Measurements from ENCODE around the gene CYP2W1. TPM values are rescaled to one million over a fixed set of nuclear protein-coding genes. Genes with fewer than 3 reads are reported as not detected.
"Not testable (repeated sequence)": the region's sequence is repeated elsewhere in the genome, so short reads cannot be mapped to it uniquely, and the experiment has no call there.

The CYP2W1 gene
- polyA plus RNA-seq, 1 donor, result 2.1 TPM

DNA sequence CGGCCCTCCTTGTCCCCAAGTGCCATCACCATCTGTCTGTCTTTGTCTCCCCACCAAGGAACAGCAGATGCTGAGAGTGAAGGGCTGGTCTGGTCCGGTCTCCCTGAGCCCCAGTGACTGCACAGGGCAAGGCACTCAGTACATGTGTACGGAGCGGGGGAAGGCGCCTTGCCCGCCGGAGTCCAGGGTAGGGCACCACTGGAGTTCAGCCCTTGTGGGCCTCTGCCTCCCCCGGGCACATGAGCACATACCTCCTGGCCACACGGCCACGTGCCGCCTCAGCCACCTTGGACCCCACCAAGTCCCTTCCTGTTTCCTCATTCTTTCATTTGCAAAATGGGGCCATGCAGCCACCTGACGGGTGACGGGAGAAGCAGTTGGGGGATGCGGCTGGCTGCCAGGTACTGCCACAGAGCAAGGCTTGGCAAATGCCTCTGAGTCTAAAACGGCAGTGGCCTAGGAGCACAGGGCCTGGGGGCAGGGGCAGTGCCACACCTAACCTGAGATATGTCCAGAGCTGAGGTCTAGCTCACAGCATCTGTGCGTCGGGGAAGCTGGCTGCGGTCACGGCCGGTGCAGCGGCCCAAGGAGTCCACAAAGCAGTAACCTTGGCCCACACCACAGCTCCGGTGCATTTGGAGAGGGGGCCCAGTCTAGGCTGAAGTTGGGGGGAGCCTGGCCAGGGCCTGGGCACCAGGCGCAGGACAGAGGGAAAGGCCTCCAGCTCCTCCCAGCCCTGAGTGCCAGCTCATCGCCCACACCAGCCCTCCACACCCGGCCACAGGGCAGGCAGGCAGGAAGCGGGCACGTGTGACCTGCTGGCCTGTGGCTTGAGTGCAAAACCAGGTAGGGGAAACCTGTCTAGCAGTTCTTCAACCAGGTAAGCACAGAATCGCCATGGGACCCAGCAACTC is 33.7 kb upstream of the CYP2W1 start:
- no peak for DNase-seq

DNA sequence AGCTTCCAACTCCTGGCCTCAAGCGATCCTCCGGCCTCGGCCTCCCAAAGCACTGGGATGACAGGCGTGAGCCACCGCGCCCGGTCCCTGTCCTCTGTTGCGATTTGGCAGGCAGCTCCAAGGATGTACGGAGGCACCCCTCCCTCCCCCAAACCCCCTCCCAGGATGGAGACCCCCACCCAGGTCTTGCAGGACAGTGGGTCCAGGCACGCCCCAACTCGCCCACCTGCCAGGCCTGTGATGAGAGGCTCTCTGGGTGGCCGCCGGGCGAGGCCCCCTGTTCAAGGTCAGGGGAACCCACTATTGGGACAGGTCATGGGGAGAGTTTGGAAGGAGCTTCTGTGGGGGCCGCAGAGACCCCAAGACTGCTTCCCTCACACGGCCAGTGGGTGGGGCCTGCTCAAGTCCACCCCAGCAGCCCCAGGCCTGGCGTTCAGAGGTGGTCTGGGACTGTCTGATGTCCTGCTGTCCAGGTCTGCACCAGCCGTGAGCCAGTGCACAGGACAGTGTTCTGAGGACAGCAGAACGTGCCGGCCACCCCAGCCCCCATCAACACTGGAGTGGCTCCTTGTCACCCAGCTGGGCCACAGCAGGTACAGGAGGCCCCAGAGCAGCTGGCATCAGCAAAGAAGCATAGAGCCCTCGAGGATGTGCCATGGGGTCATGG is 31.0 kb upstream of the CYP2W1 start:
- no peak for DNase-seq

GRCh38 chr7:952548-953441 is 30.2 kb upstream of the CYP2W1 start:
- no peak for DNase-seq

DNA sequence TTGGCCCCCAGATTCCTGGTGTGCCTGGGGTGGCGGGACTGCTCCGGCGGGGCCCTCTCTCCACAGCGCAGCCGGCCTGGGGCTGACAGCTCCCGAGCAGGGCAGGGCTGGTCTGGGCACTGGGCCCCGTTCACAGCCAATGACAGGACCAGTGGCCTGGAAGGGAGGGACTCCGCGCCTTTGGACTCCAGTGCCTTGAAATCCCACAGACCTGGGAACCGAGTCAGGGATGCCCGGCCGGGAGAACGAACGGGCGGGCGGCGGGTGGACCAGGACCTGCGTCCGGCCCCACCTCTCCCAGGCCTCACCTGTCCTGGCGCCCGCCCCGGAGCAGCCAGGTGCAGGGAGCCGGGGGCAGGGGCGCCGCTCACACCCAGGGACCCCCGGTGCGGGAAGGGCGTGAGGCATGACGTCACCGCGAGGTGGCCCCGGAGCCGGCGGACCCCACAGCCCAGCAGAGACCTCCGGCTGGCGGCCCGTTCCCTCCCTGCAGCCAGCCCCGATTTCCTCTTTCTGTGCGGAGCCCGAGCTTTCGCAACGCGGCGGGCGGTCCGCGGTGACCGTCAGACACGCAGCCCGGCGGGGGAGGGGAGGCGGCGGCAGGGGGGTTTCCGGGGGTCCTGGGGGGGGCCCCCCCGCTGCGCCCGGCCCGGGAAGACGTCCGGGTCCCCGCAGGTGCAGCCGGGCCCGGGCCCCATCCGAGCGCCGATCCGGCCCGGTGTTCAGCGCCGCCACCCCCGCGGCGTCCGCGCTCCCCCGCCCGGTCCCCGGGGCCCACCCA is 29.2 kb upstream of the CYP2W1 start:
- DNase-seq, result no peak

DNA sequence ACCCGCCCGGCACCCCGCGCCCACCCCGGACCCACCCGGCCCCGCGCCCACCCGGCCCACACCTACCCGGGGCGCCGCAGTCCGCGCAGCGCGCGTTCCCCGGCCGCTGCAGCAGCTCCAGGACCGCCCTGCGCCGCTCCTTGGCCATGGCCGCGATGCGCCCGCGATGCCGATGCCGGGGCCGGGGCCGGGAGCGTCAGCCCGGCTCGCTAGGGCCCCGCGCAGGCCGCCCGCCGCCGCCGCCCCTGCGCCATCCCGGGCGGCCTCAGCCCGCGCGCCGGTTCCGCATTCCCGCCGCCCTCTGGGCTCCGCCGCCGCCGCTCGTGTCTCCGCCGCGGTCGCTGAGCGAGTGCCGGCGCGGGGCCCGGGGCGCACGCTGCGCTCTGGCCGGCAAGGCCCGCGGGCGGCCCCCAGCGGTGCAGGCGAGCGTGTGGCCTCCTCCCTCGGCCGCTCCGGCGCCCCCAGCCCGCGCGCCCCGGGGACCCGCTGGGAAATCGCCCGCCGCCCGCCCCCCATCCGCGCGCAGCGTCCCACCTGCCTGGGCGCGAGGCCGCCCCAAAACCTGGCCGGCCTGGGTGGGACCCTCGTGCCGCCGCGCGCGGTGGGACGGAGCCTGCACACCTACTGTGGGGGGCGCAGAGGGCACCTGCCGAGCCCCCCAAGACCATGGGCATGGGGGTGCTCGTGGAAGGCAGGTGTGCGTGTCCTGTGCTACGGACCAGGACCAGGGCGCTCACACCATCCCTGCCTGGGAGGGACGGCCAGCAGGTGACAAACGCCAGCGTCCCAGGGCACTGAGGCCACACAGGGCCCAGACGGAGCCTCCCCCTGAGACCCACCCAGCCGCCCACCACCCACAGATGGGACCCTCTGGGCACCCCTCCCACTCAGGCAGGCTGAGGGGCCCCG is 28.4 kb upstream of the CYP2W1 start, which contains the start of gene ADAP1:
Gene ADAP1 (minus strand): TSS at position 351 of the 909 bp plus-strand sequence. CDS start 203 bp downstream, at position 148.
- no peak for DNase-seq

GRCh38 chr7:956031-956430 is 26.9 kb upstream of the CYP2W1 start:
- no peak for DNase-seq

DNA sequence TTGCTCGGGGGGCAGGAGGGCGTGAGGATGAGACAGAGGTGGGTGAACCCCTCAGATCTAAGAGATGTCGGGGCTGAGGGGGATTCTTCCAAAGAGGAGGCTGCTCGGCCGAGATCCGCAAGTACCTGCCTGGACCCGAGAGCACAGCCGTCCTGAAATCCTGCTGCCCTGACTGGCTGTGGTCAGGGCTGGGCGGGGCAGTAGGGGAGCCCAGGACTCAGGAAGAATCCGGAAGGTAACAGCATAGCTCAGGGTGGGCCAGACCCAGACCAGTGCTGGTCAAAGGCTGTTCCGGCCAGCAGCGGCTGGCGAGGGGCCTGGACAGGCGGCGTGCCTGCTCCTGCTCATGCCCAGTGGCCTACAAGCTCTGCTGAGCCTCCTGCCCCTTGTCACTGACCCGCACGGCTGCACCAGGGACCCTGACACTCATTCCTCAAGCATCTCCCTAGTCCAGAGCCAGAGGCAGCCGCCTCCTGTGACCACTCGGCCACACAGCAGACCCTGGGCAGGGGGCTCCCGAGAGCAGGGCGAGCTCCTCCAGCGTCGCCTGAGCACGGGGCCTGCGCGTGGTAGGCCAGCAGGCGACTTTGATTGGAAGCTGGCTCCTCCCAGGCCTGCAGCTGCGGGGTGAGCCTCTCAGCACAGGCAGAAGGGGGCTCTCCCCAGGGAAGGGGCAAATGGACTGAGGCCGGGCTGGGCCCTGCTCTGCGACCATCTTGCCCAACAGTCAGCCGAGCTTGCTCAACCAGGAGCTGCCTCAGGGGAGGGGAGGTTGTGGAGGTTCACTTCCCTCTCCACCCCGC is 25.4 kb upstream of the CYP2W1 start:
- DNase-seq, result no peak

- DNase-seq, result no peak
Observed at GRCh38 chr7:958221-959200, 24.5 kb upstream of the CYP2W1 start.

DNA sequence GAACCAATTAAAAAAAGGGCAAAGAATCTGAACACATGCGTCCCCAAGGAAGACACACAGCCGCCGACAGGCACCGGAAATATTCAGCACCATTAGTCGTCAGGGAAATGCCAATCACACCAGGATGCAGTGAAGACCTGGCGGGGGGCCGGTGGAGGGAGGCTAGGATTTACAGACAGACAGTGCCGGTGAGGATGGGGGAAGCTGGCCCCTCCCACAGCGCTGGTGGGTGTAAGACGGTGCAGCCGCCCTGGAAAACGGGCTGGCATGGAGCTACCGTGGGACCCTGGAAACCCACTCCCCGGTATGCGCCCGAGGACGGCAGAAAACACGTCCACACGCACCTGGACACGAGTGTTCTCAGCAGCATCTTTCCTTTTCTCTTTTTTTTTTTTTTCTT is 23.7 kb upstream of the CYP2W1 start:
- DNase-seq, result no peak

DNA sequence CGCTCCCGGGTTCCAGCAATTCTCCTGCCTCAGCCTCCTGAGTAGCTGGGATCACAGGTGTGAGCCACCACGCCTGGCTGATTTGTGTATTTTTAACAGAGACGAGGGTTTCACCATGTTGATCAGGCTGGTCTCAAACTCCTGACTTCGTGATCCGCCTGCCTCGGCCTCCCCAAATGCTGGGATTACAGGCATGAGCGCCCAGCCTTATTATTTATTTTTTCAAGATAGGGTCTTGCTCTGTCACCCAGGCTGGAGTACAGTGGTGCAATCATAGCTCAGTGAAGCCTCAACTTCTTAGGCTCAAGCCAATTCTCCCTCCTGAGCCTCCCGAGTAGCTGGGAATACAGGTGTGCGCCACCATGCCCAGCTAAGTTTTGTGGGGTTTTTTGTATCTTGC is 23.2 kb upstream of the CYP2W1 start:
- DNase-seq, result not testable (repeated sequence)

DNA sequence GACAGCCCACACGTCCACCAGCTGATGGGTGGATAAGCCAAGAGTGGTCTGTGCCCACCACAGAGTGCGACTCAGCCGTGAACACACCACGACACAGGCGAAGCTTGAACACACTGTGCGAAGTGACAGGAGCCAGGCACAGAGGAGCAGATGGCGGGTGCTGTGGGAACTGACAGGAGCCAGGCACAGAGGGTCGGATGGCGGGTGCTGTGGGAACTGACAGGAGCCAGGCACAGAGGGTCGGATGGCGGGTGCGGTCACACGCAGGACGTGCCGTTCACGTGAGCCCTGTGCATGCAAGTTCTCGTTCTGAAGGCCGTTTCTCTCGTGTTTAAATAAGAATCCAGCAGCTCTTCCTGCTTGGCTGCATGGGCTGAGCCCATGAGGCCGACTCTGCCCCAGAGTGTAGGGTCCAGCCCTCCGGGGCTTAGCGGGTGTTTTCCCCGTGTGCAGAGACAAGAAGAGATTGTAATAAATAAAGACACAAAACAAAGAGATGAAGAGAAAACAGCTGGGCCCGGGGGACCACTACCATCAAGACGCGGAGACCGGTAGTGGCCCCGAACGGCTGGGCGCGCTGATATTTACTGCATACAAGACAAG is 22.6 kb upstream of the CYP2W1 start:
- no peak for DNase-seq

GRCh38 chr7:960972-961371 is 22.0 kb upstream of the CYP2W1 start:
- DNase-seq, result not testable (repeated sequence)

DNA sequence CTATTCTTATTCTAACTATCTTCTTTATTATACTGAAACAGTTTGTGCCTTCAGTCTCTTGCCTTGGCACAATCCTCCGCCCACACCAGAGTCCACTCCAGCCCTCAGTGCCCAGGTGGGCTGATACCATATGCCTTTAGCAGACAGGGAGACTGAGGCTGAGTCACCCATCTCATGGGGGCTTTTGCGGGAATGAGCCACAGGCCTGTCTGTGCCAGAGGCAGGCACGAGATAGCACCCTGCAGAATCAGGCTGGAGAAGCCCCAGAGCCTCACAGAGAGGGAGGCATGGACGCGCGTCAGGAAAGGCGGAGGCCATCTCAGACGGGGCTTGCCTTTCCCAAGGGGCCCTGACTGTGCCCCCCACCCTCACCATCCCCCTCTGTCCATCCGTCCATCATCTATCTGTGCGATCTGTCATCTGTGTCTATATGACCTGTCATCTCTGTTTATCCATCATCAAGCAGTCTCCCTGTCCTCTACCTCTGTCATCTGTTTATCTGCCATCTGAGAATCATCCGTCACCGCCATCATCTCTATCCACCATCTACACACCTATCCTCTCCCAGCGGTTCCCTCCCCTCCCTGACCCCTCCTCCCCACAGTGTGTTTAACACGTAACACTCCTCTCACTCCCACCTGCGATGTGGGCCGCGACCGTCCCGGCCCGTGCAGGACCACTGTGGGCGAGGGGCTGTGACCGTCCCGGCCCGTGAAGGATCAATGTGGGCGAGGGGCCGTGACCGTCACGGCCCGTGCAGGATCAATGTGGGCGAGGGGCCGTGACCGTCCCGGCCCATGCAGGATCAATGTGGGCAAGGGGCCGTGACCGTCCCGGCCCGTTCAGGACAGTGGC is 21.2 kb upstream of the CYP2W1 start:
- no peak for DNase-seq

- DNase-seq, result no peak
Observed at GRCh38 chr7:962401-963081, 20.4 kb upstream of the CYP2W1 start.

GRCh38 chr7:963236-964078 is 19.5 kb upstream of the CYP2W1 start:
- no peak for DNase-seq

All from left kidney (tissue), 2 donors.